GM21825 (cell line): ENCODE data around the gene TBC1D1.
"Not testable (repeated sequence)": the region's sequence is repeated elsewhere in the genome, so short reads cannot be mapped to it uniquely, and the experiment has no call there.

Source experiments
- ATAC-seq: cut with Tn5 transposase; IDR thresholded peaks from one replicate; pipeline ENCODE4 v1.9.1; 2021; ENCODE audit warnings: mild to moderate bottlenecking, moderate library complexity; ENCODE audit not compliant: unreplicated experiment

Gene TBC1D1

DNA sequence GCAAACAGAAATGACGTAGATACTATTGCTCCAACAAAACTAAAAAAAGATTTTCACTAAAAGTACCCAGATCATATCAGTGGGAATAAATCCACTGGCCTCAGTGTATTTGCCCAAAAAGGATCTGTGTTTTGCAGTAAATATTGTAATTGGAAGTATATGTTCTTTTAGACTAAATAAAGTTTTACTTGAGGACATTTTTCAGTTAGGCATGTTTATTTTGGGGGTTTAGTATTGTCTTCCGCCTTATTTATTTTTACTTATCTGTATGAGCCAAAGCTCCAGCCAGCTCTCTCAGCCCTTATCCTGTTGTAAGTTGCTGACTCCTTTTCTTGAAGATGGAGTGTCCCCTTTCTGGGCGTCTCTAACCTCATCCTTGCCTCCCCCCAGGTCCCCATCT lies 119.1 kb downstream of the TBC1D1 start:
- no peak for ATAC-seq

DNA sequence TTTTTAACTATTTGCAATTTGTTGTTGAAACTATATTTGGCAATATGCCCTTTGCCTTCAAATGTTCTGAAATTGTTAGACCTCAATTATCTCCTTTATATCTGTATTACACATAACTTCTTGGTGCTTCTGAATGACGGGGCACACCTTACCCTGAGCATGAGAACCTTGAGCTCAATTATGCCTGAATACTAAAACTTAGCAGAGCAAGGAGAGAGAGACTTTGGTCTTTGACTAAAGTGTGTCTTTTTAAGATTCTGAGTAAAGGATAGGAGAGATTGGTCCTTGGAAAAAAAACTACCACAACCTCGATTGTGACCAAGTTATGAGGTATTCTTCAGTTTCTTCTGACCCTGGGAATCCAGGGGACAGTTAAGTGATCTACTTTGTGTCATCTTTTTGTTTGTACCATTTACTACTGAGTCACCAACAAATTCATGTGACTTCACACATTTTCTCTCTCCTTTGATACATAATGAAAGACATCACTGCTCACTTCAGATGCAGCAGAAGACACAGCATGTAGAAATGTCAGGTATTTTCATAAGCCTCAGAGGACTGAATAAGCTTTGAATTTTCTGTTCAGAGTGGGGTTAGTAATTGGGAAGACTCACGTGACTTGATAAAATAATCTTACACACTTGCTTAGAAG lies 120.8 kb downstream of the TBC1D1 start:
- no peak for ATAC-seq

DNA sequence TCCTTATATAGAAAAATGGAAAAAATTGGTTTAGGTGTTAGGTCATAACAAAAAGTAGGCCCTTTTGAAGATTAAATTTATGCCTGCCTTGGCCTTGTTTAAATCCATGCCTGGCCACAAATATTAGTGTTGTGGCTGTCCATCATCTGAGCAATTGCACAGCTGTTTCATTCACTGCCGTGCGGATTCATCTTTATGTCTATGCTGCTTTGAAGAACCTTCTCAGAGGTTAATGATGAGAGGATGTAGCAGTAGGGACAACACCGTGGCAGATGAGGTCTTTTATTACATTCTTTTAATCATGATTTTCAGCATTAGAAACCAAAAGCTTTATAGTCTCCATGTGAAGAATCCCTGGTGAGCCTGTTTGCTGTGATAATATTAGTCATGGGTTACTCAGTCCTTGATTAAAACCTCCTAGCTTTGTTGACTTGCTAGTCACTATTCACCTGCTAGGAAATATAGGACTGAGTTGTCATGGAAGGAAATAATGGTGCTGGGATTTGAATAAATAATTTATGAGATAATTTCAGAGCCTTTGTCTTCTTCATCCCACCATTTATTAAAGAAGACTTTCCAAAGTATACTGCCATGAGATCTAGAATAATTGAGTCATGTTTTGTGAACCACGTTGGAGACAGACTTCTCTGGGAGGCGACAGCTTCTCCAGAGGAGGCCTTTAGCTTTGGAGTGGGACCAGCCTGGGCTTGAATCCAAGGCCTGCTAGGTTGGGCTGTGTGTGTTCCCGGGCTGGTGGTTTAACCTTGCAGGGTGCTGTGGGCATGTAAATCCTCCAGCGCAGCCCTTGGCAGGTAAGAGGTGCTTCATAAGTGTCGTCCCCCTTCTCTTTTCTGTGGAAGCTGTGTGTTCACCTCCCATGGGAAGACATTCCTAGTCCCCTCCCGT lies 122.8 kb downstream of the TBC1D1 start:
- no peak for ATAC-seq

DNA sequence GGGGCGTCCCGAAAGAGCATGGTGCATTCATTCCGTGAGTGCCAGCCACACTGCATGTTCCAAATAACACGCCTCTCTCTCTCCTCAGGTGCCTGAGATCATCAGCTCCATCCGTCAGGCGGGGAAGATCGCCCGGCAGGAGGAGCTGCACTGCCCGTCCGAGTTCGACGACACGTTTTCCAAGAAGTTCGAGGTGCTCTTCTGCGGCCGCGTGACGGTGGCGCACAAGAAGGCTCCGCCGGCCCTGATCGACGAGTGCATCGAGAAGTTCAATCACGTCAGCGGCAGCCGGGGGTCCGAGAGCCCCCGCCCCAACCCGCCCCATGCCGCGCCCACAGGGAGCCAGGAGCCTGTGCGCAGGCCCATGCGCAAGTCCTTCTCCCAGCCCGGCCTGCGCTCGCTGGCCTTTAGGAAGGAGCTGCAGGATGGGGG lies 123.6 kb downstream of the TBC1D1 start:
- ATAC-seq, result no peak

DNA sequence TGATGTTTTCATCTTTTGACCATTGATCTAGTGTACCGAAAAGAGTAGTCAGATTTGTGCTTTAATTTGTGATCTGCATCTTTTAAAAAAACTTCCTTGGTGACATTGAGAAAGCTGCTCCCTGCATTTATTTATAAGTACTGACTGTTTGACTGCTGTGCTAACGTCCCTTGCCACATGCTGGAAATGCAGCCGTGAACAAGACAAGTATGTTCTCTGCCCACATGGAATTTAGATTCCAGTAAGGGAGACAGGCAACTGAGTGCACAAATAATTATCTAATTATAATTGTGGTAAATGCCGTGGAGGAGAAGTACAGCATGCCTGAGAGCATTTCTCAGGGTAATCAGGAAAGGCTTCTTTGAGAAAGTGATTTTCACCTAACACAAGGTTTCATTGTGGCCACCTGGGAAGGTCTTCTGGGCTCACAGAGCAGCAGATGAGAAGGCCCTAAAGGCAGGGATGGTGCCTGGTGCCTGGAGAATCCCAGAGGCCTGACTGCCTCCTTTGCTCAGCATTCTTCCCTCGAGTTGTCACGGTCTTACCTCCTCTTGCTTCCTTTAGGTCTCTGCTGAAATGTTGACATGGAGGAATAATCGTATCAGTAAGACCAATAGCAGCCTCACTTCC lies 125.1 kb downstream of the TBC1D1 start:
- ATAC-seq, result no peak

DNA sequence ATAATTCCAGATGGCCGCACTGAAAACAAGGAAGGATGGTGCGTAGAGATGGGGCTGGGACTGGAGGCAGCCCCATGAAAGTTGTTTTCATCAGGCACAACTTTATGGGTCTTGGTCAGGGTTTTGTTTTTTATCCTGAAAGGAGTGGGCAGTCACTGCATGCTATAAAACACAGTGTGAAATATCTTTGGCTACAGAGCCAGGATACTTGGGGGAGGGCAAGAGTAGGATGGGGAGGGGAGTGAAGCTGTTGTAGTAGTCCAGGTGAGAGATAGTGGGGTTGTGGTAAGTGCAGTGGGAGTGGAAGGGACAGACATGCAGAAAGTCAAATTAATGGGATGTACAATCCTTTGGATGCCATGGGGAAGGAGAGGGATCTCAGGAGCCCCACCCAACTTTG lies 125.8 kb downstream of the TBC1D1 start:
- no peak for ATAC-seq

DNA sequence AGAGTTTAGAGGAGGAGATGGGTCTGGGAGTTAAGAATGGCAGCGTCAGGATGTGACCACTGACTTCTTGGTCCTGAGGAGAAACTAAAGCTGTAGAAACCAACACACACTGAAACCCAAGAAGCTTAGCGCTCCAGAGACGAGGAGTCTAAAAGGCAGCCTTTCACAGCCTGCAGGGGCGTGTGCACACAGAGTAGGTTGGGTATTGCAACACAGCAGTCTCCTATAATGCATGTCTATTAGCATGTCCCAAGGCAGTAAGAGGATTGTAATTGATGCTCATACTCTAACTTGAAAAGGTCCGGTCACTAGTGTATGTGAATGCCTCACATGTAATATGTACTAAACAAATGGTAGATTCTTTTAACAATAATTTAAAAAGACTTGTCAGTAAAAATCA lies 126.7 kb downstream of the TBC1D1 start:
- ATAC-seq, result no peak

DNA sequence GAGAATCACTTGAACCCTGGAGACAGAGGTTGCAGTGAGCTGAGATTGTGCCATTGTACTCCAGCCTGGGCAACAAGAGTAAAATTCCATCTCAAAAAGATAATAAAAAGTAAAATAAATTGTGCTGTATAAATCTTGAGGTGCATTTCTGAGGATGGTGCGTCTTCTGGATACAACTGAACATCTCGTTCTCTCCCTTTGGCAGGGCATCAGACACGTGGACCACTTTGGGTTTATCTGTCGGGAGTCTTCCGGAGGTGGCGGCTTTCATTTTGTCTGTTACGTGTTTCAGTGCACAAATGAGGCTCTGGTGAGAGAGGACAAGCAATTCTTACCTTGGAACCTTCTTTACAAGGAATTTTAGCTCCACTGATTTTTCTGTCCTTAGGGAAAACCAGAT lies 129.5 kb downstream of the TBC1D1 start:
- ATAC-seq, result no peak

DNA sequence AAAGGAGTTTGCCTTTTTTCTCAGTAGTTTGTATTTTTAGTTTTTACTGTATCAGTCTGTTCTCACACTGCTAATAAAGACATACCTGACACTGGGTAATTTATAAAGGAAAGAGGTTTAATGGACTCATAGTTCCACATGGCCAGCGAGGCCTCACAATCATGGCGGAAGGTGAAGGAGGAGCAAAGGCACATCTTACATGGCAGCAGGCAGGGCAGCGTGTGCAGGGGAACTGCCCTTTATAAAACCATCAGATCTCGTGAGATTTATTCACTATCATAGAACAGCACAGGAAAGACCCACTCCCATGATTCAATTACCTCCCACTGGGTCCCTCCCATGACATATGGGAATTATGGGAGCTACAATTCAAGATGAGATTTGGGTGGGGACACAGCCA lies 130.1 kb downstream of the TBC1D1 start:
- not testable (repeated sequence) for ATAC-seq

DNA sequence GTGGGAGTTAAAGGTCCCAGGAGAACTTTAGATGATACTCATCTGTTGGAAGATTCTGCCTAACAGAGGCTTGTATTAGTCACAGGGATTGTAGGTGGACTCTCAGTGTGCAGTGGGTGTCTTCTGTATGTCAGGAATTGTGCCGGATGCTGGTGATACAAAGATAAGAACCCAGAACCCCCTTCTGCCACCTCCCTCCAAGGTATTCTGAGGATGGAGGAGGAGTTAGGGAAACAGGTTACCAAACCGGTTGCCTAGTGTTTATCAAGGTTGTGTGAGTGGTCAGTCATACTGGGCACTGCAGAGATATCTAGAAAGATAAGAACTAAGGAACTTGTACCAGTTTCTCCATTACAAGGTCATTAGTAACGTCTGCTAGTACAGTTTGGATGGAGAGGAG lies 130.9 kb downstream of the TBC1D1 start:
- ATAC-seq, result no peak

DNA sequence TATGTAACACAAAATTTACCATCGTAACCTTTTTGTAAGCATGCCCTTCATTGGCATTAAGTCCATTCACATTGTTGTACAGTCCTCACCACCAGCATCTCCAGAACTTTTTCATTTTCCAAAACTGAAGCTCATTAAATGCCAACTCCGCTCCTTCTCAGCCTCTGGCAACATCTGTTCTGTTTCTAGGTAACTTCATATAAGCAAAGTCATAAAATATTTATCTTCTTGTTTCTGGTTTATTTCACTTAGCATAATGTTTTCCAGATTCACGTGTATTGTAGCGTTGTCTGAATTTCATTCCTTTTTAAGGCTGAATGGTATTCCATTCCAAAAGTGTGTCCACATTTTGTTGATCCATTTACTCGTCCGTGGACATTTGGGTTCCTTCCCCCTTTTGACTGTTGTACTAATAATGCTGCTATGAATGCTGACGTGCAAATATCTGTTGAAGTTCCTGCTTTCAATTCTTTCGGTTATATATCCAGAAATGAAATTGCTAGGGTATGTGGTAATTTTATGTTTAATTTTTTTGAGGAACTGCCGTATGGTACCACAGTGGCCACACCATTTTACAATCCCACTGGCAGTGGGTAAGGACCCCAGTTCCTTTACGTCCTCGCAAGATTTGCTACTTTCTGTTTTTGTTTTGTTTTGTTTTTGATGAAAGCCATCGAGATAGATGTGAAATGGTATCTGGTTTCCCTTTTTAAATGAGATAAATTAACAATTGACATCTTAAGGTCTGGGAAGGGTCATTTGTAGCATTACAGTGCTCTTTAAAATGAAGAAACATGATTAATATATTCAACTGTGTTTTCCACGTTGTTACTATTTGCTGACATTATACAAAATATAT lies 132.7 kb downstream of the TBC1D1 start:
- ATAC-seq, result no peak

DNA sequence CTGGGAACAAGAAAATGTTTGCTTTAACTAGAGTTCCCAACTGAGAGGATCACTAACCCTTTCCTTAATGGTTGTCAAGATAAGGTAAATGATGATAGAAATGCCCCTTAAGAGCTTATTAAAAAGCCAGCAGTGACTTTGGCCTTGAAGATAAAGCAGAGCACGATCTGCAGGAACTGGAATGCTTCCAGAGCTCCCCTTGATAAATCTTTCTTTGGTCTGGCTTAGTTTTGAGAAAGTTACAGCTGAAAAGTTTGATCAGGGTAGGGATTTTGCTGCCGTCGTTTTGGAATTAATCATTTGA lies 133.3 kb downstream of the TBC1D1 start:
- no peak for ATAC-seq

DNA sequence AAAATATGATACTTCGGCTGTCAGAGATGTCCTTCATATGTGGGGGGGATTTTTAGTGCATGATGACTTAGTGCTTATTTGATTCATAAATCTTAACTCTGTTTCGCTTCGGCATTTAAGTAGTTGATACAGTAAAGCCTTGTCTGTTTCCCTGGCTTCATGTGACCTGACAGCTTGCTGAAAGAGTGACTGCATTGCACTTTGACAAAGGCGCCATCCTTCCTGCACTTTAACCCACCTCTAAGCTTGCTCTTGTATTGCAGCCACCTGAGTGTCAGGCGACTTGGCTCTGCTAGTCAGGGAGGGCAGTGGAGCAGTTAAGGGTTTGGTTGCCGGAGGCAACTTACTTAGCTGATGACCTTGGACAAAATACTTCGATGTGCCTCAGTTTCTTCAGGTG lies 134.8 kb downstream of the TBC1D1 start:
- no peak for ATAC-seq

DNA sequence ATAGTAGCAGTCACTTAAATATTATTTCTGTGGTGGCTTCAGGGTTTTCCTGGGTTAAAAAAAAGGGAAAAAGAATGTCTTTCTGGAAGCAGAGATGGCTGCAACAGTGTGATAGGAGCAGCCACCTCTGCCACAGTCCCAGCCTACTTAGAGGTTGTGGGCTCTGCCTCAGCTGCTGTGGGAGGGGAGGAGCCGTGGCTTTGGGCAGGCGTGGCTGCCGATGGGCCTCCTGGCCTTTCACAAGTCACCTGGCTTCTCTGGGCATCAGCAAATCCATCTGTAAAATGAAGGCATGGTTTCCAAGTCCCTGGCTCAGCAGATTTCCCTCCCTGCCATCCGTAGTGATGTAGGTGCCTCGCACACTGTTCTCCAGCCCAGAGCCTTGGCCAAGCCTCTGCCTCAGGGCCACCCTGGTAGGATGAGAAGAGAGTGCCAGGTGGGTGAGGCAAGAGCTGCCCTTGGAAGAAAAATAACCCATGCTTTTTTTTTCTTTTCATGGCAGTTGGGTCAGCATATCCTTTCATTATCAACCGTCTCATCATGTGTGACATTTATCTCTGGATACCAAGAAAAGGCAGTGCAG lies 135.4 kb downstream of the TBC1D1 start:
- ATAC-seq, result no peak

DNA sequence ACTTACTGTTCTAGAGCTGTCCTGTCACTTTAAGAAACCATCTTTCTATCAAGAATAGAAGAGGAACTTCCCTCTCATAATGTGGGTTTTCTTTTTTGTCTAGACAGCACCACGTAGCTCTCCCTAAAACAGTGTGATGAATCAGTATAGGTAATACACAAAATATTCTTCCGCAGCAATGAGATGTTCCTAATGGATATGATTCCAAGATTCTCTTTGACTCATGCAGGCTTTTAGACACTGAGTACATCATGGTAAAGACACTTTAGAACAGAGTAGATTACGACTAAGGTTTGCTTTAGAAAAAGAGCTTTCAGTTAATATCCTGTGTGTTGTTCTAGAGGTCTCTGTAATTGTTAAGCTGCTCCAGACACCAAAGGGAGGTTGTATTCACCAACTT lies 139.1 kb downstream of the TBC1D1 start:
- ATAC-seq, result no peak

DNA sequence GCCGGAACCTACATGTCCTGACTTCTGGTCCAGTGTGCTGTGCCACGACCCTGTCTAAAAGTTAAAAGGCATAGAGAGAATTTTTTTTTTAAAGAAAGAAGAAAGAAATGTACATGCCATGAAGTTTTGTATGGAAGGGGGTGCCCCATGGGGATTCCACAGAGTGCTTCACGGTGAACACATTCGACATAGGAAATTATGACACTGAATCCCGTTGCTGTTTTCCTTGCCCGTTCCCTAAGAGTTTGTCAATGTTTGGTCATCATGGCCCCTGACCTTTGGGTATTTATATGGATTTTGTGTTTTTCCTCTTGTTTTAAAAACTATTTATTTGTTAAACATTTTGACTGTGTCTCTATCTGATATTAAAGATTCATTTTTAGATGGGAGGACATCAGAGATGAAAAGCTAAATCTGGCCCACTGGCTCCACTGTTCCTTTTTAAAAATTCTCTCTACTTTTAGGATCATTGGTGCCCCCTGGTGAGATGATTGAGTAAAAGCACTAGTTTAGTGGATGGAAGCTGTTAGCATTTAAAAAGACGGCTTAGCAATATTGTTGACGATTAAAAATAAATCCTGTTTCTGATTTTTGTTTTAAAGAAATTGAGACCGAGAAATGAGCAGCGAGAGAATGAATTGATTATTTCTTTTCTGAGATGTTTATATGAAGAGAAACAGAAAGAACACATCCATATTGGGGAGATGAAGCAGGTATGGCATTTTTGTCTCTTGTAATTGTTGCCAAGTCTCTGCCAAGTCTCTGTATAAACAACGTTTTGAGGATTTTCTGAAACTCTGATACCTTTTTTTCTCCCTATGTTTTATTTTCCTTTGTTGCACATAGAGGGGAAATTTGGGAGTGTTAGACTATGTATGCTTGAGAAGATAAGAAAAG lies 144.3 kb downstream of the TBC1D1 start:
- ATAC-seq, result no peak

DNA sequence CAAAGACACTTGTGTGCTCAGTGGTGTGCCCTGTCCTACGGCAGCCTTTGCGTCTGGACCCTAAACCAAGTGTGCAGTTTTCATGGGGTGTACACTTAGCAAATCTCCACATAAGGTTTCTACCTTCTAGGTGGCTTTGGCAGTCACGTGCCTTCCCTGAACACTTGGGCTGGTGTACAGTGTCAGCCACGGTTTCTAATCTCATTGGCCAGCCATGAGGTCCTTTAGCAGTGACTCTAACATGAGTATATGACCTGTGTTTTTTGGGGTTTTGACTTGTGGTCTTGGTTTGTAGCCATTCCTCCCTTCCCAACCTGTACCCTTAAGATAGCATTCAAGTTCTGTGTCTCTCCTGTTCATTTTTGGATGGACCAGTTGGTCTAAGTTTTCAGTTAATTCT lies 145.7 kb downstream of the TBC1D1 start:
- no peak for ATAC-seq

DNA sequence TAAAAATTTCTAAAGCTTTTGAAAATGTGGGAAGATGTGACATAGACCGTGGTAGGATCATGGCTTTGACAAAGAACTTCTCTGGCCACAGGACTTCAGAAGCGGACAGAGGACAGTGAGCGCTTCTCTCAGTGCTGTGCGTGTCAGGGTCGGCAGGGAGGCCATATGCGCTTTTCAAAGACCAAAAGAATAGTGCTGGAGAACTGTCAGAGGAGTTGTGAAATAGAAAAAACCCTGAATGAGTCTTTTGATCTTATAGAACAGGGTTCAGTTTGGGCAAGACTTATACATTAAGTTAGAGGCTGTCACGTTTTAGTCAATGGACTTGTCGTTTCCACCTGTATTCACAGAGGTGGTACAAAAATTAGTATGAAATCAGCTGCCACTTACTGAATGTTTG lies 146.7 kb downstream of the TBC1D1 start:
- no peak for ATAC-seq

DNA sequence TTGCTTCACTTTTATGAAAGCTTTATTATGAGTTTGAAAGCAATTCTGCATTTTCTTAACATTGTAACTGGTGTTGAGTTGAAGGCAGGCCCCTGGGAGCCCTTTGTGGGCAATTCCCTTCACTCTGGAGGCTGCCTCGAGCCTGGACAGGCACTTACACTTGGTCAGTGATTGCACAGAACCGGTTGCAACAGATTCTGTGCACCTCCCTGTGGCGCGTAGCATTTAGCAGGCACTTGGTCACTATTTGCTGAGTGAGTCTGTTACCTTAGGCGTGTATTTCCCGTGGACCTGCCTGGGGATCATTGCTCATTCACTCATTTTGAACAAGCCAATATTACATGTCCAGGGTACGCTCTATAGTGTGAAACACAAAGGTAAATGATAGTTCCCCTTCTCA lies 149.7 kb downstream of the TBC1D1 start:
- no peak for ATAC-seq

DNA sequence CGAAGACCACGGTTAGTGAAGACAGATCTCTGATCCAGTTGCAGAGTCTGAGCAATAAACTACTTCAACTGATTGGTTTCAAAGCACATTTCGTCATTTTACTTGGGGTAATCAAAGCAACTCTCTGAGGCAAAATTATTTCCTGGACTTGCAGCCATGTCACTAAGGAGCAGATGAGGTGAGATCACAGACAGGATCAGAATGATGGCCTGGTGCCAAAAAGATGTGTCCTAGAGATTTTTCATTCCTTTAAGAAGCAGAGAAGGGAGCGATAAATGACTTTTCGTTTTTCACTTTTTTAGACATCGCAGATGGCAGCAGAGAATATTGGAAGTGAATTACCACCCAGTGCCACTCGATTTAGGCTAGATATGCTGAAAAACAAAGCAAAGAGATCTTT lies 153.2 kb downstream of the TBC1D1 start:
- ATAC-seq, result no peak
